SK-N-SH (cell line): ENCODE measurements around the gene CCSER1. TPM values are rescaled to one million over a fixed set of nuclear protein-coding genes. Genes with fewer than 3 reads are reported as not detected.

ENCODE experiments used
- CTCF ChIA-PET: fragments of 300-600, 350-600 bp; formaldehyde crosslinking; extraction: SDS; loops from one replicate; lab custom pipeline; 2021; lab: Yijun Ruan, JAX
- POLR2A ChIA-PET: fragments of 350-600 bp; sonication (Branson Sonifier 250); formaldehyde crosslinking; extraction: SDS; loops from one replicate; lab custom pipeline; 2020; ENCODE audit warnings: antibody characterized with exemption, inconsistent platforms; lab: Yijun Ruan, JAX
- DNase-seq: peaks from one replicate; pipeline ENCODE4 v3.0.0; 2012
- H2AFZ ChIP-seq: fragments of 200-600 bp; sonication (generic); 2 replicates; pipeline ENCODE4 v1.8.1; 2016; ENCODE audit warnings: antibody characterized with exemption, mild to moderate bottlenecking, low read depth
- H3F3A ChIP-seq: fragments of 200-600 bp; sonication (generic); replicated peaks from 2 replicates; pipeline ENCODE3; 2016; ENCODE audit warnings: antibody characterized with exemption, mild to moderate bottlenecking; ENCODE audit not compliant: insufficient read depth
- H3K27ac ChIP-seq, 2 experiments: fragments of 200-500 bp in 1 of 2; fragments of 200-600 bp in 1 of 2; sonication (Bioruptor generic) in 1 of 2; sonication (generic), shearing (Covaris generic) in 1 of 2; 2 replicates each; pipeline versions ENCODE4 v1.5.1 to v1.6.1; 2014 to 2016; ENCODE audit warnings: low read depth in 2 of 2, inconsistent platforms in 1 of 2, low read length in 1 of 2, mild to moderate bottlenecking in 1 of 2, mixed read lengths in 1 of 2
- H3K27me3 ChIP-seq: fragments of 200-600 bp; sonication (generic), shearing (Covaris generic); 2 replicates; pipeline ENCODE4 v1.6.1; 2016; ENCODE audit warnings: mixed run types; ENCODE audit not compliant: insufficient read depth
- H3K36me3 ChIP-seq, 2 experiments: fragments of 200-500 bp in 1 of 2; fragments of 200-600 bp in 1 of 2; sonication (Bioruptor generic) in 1 of 2; sonication (generic) in 1 of 2; replicated peaks in 1 of 2; 2 replicates each; pipeline versions ENCODE3 to v1.5.1; 2014 to 2016; ENCODE audit warnings: low read length in 1 of 2, mild to moderate bottlenecking in 1 of 2; ENCODE audit not compliant: insufficient read depth in 2 of 2, control insufficient read depth in 1 of 2
- H3K4me1 ChIP-seq, 2 experiments: fragments of 200-500 bp in 1 of 2; fragments of 200-600 bp in 1 of 2; sonication (Bioruptor generic) in 1 of 2; sonication (generic), shearing (Covaris generic) in 1 of 2; 2 replicates each; pipeline versions ENCODE4 v1.5.1 to v1.6.1; 2014 to 2016; ENCODE audit warnings: low read depth in 1 of 2, low read length in 1 of 2, mixed run types in 1 of 2; ENCODE audit not compliant: insufficient read depth in 2 of 2, control insufficient read depth in 1 of 2
- H3K4me2 ChIP-seq: fragments of 200-600 bp; sonication (generic), shearing (Covaris generic); 2 replicates; pipeline ENCODE4 v1.6.1; 2017; ENCODE audit warnings: mixed run types
- H3K4me3 ChIP-seq, 2 experiments: fragments of 200-500 bp in 1 of 2; fragments of 200-600 bp in 1 of 2; sonication (Bioruptor generic) in 1 of 2; sonication (generic), shearing (Covaris generic) in 1 of 2; 2 replicates each; pipeline versions ENCODE4 v1.5.1 to v1.8.1; 2014 to 2016; ENCODE audit warnings: low read depth in 2 of 2, inconsistent platforms in 1 of 2, low read length in 1 of 2, mild to moderate bottlenecking in 1 of 2, mixed read lengths in 1 of 2, moderate library complexity in 1 of 2
- H3K79me2 ChIP-seq: fragments of 200-600 bp; sonication (generic); 2 replicates; pipeline ENCODE4 v1.8.1; 2017; ENCODE audit warnings: mild to moderate bottlenecking; ENCODE audit not compliant: insufficient read depth
- H3K9ac ChIP-seq: fragments of 200-600 bp; sonication (generic); 2 replicates; pipeline ENCODE4 v1.6.1; 2017; ENCODE audit warnings: mixed run types
- H3K9me2 ChIP-seq: fragments of 200-600 bp; sonication (generic); 2 replicates; pipeline ENCODE4 v1.6.1; 2017; ENCODE audit warnings: mixed run types
- H3K9me3 ChIP-seq: fragments of 200-600 bp; sonication (generic); 2 replicates; pipeline ENCODE4 v1.6.1; 2017; ENCODE audit warnings: mixed run types, mild to moderate bottlenecking, moderate library complexity
- H4K20me1 ChIP-seq: fragments of 200-600 bp; sonication (generic); 2 replicates; pipeline ENCODE4 v1.6.1; 2017; ENCODE audit warnings: mild to moderate bottlenecking, mixed run types; ENCODE audit not compliant: insufficient read depth
- CTCF ChIP-seq: fragments of 200-600 bp; sonication (generic); IDR thresholded peaks from 2 replicates; pipeline ENCODE4 v1.6.1; 2017; ENCODE audit warnings: antibody characterized with exemption, mild to moderate bottlenecking, moderate library complexity
- ELF1 ChIP-seq: IDR thresholded peaks from 2 replicates; pipeline ENCODE4 v1.4.0; 2012
- EZH2phosphoT487 ChIP-seq: fragments of 200-600 bp; sonication (generic); IDR thresholded peaks from 2 replicates; pipeline ENCODE4 v1.6.1; 2017; ENCODE audit warnings: low read depth, mixed run types, mild to moderate bottlenecking, antibody characterized with exemption, moderate library complexity, borderline replicate concordance
- FOSL2 ChIP-seq: IDR thresholded peaks from 2 replicates; pipeline ENCODE4 v1.4.0; 2012; ENCODE audit warnings: low read depth, mild to moderate bottlenecking, moderate library complexity, borderline replicate concordance
- FOXJ3 ChIP-seq: sonication (generic); formaldehyde crosslinking; IDR thresholded peaks from 2 replicates; pipeline ENCODE4 v1.5.1; 2020; ENCODE audit warnings: mild to moderate bottlenecking, missing genetic modification reagents
- GABPA ChIP-seq: IDR thresholded peaks from 2 replicates; pipeline ENCODE4 v1.4.0; 2012; ENCODE audit warnings: low read depth, mild to moderate bottlenecking
- GATA2 ChIP-seq: sonication (generic); formaldehyde crosslinking; IDR thresholded peaks from 2 replicates; pipeline ENCODE4 v1.5.0; 2020; ENCODE audit warnings: mild to moderate bottlenecking, missing genetic modification reagents
- JUND ChIP-seq: IDR thresholded peaks from 2 replicates; pipeline ENCODE4 v1.4.0; 2012
- MEF2A ChIP-seq: IDR thresholded peaks from 2 replicates; pipeline ENCODE4 v1.4.0; 2012; ENCODE audit warnings: low read depth, borderline replicate concordance
- MXI1 ChIP-seq: IDR thresholded peaks from 2 replicates; pipeline ENCODE4 v1.6.1; 2012; ENCODE audit warnings: mild to moderate bottlenecking, low read depth, low read length, improper control_type of control experiment
- NRF1 ChIP-seq: IDR thresholded peaks from 2 replicates; pipeline ENCODE4 v1.6.1; 2012; ENCODE audit warnings: low read depth, mild to moderate bottlenecking, low read length
- RAD21 ChIP-seq: IDR thresholded peaks from 2 replicates; pipeline ENCODE4 v1.6.1; 2012; ENCODE audit warnings: mild to moderate bottlenecking, low read length
- RCOR1 ChIP-seq: fragments of 150-350 bp; IDR thresholded peaks from 2 replicates; pipeline ENCODE4 v1.6.1; 2017; ENCODE audit warnings: antibody characterized with exemption, low read length
- SMC3 ChIP-seq: IDR thresholded peaks from 2 replicates; pipeline ENCODE4 v1.6.1; 2012; ENCODE audit warnings: low read depth, low read length, improper control_type of control experiment
- TAF1 ChIP-seq: IDR thresholded peaks from 2 replicates; pipeline ENCODE4 v1.6.1; 2012; ENCODE audit warnings: low read depth, mild to moderate bottlenecking, low read length, moderate library complexity, borderline replicate concordance
- ZBTB33 ChIP-seq: IDR thresholded peaks from 2 replicates; pipeline ENCODE4 v1.4.0; 2012; ENCODE audit warnings: low read depth, borderline replicate concordance
- WGBS: methylation state at CpG from one replicate; pipeline ENCODE4 v1.1.6; 2017; ENCODE audit warnings: low lambda C conversion rate; 5-methylcytosine and 5-hydroxymethylcytosine counted together
- polyA plus RNA-seq, 3 experiments: library from polyadenylated mRNA; depleted of rRNA; stranded (reverse); fragments of >200 nt; gene quantifications; 2 replicates each; pipeline ENCODE4 v1.2.3, GENCODE V29; 2012
- TF ChIP-seq, protein P1 (sequence below): IDR thresholded peaks from 2 replicates; pipeline ENCODE4 v1.4.0; 2012; ENCODE audit warnings: low read depth
- TF ChIP-seq, protein P2 (sequence below): fragments of 150-350 bp; IDR thresholded peaks from 2 replicates; pipeline ENCODE4 v1.6.1; 2017; ENCODE audit warnings: antibody characterized with exemption, low read length, low read depth, borderline replicate concordance
- TF ChIP-seq, protein P3 (sequence below): IDR thresholded peaks from 2 replicates; pipeline ENCODE4; 2012

Gene CCSER1
- polyA plus RNA-seq, 1 of the 3 experiments (the other 2 are of a cell fraction), result 0.05 TPM

DNA sequence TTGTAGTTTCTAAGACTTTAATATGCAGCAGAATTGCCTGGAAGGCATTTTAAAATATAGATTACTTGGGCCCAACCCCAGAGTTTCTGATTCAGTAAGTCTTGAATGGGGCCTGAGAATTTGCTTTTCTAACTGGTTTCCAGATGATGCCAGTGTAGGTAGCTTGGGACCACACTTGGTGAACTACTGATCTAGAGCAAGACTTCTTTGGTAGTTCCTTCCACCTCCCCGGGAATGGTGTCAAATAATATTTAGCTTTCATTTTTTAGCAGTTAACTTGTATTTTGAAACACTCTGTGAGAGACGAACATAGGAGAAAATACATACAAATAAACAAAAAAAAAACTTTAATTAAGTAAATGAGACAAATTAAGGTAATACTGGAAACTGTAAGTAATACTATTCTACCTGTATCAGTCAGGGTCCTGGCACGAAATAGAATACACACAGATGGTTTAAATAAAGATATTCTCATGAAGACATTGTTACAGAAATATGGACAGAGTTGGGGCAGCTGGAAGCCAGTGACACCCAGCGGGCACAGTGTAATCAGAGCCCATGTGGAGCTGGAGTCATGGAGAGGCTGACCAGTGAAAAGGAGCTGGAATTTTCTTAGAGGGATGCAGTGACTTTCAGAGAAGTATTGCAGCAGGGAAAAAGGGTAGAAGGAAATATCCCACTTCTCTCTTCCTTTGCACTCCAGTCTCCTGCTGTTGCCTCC lies 905.7 kb downstream of the CCSER1 start:
- ChIA-PET POLR2A (no interaction called here), CTCF (no interaction called here)

GRCh38 chr4:91035276-91035675 lies 908.1 kb downstream of the CCSER1 start:
- POLR2A ChIA-PET, result no interaction called here
- no peaks in the 10 kb centered on the region for H3F3A ChIP-seq
- H2AFZ ChIP-seq, result no peak overlapping the region
- CTCF ChIA-PET, result no interaction called here
- H3K79me2 ChIP-seq, result no peaks in the 10 kb centered on the region
- H3K4me1 ChIP-seq, result no peaks in the 10 kb centered on the region; a peak in 2 of 4 replicates
- H3K9me3 ChIP-seq, result no peaks in the 10 kb centered on the region
- H3K9me2 ChIP-seq, result no peaks in the 10 kb centered on the region
- no peak for DNase-seq
- no peaks in the 10 kb centered on the region for H3K27me3 ChIP-seq
- H4K20me1 ChIP-seq, result no peaks in the 10 kb centered on the region
- no peak overlapping the region for H3K27ac ChIP-seq
- no peak overlapping the region for H3K4me2 ChIP-seq
- H3K4me3 ChIP-seq, result no peak overlapping the region
- no peak overlapping the region for H3K9ac ChIP-seq
- 95% methylated on average over 2 of the region's 2 CpGs for WGBS
- H3K36me3 ChIP-seq, result no peaks in the 10 kb centered on the region
- TF ChIP-seq RAD21 (no peak), GABPA (no peak), RCOR1 (no peak), TAF1 (no peak), MEF2A (no peak), CTCF (no peak), JUND (no peak), ELF1 (no peak), SMC3 (no peak), GATA2 (CRISPR knock-in tag) (no peak)
- TF ChIP-seq, protein P1, sequence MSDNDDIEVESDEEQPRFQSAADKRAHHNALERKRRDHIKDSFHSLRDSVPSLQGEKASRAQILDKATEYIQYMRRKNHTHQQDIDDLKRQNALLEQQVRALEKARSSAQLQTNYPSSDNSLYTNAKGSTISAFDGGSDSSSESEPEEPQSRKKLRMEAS, result no peak

More for the DNA sequence above, 905.7 kb downstream of the CCSER1 start:
- H3K4me1 ChIP-seq, result no peaks in the 10 kb centered on the region; a peak in 2 of 4 replicates
- H3K4me3 ChIP-seq, result no peak overlapping the region
- WGBS, result 40% methylated on average over 4 of the region's 4 CpGs
- no peak overlapping the region for H3K9ac ChIP-seq
- H2AFZ ChIP-seq, result no peak overlapping the region
- H3K27me3 ChIP-seq, result no peaks in the 10 kb centered on the region
- H3K36me3 ChIP-seq, result no peaks in the 10 kb centered on the region
- H3K9me3 ChIP-seq, result no peaks in the 10 kb centered on the region
- H3F3A ChIP-seq, result no peaks in the 10 kb centered on the region
- no peaks in the 10 kb centered on the region for H4K20me1 ChIP-seq
- no peak overlapping the region for H3K4me2 ChIP-seq
- H3K79me2 ChIP-seq, result no peaks in the 10 kb centered on the region
- H3K27ac ChIP-seq, result no peak overlapping the region
- DNase-seq, result no peak
- no peak for TF ChIP-seq ZBTB33
- TF ChIP-seq GATA2 (CRISPR knock-in tag), result no peak
- no peak for TF ChIP-seq RAD21
- TF ChIP-seq FOXJ3, result no peak
- TF ChIP-seq MXI1, result no peak
- TF ChIP-seq FOSL2, result no peak
- TF ChIP-seq NRF1, result no peak
- no peak for TF ChIP-seq RCOR1
- TF ChIP-seq, protein P2, sequence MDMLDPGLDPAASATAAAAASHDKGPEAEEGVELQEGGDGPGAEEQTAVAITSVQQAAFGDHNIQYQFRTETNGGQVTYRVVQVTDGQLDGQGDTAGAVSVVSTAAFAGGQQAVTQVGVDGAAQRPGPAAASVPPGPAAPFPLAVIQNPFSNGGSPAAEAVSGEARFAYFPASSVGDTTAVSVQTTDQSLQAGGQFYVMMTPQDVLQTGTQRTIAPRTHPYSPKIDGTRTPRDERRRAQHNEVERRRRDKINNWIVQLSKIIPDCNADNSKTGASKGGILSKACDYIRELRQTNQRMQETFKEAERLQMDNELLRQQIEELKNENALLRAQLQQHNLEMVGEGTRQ, result no peak
- TF ChIP-seq, protein P3, sequence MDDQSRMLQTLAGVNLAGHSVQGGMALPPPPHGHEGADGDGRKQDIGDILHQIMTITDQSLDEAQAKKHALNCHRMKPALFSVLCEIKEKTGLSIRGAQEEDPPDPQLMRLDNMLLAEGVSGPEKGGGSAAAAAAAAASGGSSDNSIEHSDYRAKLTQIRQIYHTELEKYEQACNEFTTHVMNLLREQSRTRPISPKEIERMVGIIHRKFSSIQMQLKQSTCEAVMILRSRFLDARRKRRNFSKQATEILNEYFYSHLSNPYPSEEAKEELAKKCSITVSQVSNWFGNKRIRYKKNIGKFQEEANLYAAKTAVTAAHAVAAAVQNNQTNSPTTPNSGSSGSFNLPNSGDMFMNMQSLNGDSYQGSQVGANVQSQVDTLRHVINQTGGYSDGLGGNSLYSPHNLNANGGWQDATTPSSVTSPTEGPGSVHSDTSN, result no peak
- no peak for TF ChIP-seq EZH2phosphoT487
- no peak for TF ChIP-seq JUND
- no peak for TF ChIP-seq TAF1
- H3K9me2 ChIP-seq, result no peaks in the 10 kb centered on the region
